Stimulated activated CD8-positive, alpha-beta memory T cell treated with anti-CD3 and anti-CD28 coated beads, Interleukin-7, amount 100 ng/mL, for 48 hours (primary cell): ENCODE data around the gene ZCCHC10.
"Not testable (repeated sequence)": the region's sequence is repeated elsewhere in the genome, so short reads cannot be mapped to it uniquely, and the experiment has no call there.

Experiments used
- DNase-seq, 2 donors: peaks; one replicate each; pipeline ENCODE4 v3.0.0-alpha.2; 2020; ENCODE audit warnings: low read depth in 1 of 2; ENCODE audit errors: extremely low read depth in 1 of 2

The ZCCHC10 gene

DNA sequence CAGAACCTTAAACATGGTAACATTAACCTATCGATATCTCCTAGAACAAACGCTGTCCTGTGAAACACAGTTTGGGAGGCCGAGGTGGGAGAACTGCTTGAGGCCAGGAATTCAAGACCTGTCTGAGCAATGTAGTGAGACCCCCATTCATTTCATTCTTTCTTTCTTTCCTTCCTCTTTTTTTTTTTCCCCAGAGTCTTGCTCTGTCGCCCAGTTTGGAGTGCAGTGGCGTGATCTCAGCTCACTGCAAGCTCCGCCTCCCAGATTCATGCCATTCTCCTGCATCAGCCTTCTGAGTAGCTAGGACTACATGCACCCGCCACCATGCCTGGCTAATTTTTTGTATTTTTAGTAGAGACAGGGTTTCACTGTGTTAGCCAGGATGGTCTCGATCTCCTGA lies 20.2 kb upstream of the ZCCHC10 start:
- not testable (repeated sequence) for DNase-seq

DNA sequence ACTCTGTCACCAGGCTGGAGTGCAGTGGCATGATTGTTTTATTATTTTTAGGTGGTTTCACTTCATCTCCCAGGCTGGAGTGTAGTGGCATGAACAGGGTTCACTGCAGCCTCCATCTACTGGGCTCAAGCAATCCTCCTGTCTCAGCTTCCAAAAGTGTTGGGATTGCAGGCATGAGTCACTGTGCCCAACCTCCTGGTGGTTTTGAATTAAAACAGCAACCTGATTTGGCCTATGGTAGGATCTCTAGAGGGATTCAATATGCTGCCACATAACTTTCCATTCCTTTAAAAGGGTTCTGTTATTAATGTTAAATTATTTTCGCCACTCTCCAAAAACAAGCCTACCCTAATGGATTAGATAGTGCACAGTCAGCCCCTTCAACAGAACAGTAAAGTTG lies 15.6 kb upstream of the ZCCHC10 start:
- no peak for DNase-seq

- no peak for DNase-seq
These were observed 14.9 kb upstream of the ZCCHC10 start for GRCh38 chr5:133041157-133041784.

DNA sequence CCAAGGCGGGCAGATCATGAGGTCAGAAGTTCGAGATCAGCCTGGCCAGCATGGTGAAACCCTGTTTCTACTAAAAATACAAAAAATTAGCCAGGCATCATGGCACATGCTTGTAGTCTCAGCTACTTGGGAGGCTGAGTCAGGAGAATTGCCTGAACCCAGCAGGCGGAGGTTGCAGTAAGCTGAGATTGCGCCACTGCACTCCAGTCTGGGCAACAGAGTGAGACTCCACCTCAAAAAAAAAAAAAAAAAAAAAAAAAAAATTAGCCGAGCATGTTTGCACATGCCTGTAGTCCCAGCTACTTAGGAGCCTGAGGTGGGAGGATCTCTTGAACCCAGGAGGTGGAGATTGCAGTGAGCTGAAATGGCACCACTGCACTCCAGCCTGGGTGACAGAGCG lies 10.3 kb upstream of the ZCCHC10 start:
- not testable (repeated sequence) for DNase-seq

DNA sequence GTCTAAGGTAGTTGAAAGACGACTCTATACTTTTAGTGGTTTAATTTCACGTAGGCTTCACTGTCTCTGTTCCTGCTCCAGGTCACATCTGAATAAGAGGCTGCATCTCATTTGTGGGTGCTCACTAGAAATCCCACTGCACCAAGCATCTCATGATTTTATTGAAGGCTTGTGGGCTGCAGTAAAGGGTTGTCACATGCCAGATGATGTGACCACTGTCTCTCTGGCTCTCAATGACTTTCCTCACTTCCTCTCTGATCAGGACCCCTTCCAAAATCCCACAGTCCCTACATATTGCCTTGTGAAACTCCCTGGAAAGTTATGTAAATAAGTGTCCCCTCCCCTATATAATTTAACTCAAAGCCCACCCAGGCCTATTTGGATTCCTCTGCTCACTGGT lies 8.9 kb upstream of the ZCCHC10 start:
- DNase-seq: no peak

- no peak for DNase-seq
These were observed 7.7 kb upstream of the ZCCHC10 start for GRCh38 chr5:133034064-133034463.

DNA sequence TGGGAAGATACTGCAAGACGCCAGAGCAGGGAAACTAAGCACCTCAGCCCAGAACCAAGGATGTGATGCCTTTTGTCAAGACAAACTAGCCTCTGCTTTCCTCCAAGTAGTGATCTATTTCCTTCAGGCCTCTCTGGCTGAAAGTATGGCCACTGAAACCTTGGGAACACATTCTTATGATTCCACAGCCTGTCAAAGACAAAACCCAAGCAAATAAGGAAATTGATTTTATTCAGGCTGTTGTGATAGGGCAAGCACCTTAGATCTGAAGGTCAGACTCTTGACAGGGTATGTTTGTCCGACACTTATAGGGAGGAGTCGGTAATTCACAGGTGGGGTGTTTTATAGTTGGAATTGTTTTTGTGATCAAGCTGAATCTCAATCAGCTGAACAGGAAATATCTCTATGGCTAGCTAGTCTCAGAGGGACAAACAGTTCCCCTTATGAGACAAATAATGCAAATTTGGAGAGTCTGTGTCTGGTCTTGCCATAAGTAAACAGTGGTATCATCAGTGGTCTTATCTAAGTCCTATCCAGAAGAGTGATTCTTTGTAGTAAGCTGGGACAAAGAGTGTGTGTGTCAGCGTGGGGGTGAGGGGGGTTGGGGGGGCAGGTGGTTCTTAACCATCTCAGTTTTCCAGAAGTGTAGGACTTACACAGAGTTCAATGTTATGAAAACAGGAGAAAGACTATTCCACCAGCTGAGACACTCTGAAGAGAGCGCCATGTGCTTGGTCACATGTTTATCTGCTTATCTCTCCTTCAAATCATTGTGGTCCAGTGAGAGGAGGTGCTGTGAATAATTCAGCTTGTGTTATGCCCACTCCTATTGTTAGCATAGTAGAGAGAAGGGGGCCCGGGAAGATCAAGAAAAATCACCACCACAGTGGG lies 6.7 kb upstream of the ZCCHC10 start:
- DNase-seq: no peak

- no peak for DNase-seq
These were observed 4.1 kb upstream of the ZCCHC10 start for GRCh38 chr5:133030343-133031005.

GRCh38 chr5:133029416-133029815 lies 3.1 kb upstream of the ZCCHC10 start:
- no peak for DNase-seq

DNA sequence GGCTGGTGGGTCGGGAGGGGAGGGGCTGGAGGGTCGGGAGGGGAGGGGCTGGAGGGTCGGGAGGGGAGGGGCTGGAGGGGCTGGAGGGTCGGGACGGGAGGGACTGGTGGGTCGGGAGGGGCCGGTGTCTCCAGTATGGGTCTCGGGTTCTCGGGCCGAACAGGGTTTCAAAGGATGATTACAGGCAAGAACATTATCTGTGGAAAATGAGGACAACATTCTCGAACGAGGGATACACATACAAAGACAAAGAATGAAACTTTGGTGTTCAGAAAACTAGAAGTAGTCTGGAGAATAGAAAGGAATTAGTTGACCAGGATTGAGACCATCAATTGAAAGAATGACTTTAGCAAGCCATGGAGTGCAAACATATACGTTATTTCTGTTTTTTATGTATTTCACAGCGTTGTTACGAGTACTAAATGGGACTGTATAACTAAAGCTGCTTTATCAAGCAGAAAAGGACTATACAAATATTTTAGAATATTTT lies 360 bp upstream of the ZCCHC10 start:
- no peak for DNase-seq

GRCh38 chr5:133019471-133019870 lies 6.9 kb downstream of the ZCCHC10 start:
- not testable (repeated sequence) for DNase-seq

DNA sequence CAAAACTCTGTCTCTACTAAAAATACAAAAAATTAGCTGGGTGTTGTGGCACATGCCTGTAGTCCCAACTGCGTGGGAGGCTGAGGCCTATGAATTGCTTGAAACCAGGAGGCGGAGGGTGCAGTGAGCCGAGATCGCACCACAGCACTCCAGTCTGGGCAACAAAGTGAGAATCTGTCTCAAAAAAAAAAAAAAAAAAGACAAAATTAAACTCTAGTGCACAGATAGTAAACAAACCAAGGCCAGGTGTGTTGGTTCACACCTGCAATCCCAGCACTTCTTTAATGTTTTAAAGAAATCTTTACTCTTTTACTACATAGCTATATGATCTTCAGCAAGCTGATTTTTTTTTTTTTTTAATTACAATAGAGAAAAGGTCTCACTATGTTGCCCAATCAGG lies 8.4 kb downstream of the ZCCHC10 start:
- no peak for DNase-seq

- DNase-seq: no peak
These were observed 10.9 kb downstream of the ZCCHC10 start for GRCh38 chr5:133015466-133015865.

GRCh38 chr5:133008455-133008854 lies 17.9 kb downstream of the ZCCHC10 start:
- not testable (repeated sequence) for DNase-seq

DNA sequence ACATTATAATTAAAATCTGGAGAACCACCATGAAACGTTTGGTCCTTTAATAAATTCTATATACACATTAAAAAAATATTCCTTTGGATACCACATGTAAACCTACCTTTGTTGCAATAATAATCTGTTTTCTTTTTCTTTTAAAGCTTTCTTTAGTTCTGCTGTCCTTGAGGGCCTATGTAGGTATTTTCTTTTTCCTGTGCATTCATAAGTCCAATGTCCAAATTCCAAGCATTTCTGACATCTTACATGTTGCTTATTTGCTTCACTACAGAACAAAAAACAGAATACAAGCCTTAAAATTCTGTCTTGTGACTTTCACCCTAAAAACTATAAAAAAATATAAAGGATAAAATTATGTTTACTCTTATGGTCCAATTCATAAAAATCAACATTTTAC lies 19.7 kb downstream of the ZCCHC10 start:
- no peak for DNase-seq

DNA sequence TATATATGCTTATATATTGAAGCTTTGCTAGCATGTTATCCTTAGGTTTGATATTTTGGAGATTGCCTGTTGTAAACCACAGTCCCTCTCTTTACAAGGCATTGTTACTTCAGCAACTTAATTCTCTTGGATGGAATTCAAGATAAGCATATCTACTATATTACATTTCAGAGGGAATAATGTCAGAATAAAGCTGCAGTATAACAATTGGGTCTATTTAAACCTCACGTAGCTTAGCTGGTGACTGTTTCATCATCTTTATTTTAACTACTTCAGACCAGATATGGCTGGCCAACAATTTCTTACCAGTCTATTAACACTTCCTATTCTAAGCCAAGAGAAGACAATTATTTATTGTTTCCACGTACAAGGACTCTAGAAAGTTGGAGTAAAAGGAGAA lies 27.1 kb downstream of the ZCCHC10 start:
- DNase-seq: no peak

DNA sequence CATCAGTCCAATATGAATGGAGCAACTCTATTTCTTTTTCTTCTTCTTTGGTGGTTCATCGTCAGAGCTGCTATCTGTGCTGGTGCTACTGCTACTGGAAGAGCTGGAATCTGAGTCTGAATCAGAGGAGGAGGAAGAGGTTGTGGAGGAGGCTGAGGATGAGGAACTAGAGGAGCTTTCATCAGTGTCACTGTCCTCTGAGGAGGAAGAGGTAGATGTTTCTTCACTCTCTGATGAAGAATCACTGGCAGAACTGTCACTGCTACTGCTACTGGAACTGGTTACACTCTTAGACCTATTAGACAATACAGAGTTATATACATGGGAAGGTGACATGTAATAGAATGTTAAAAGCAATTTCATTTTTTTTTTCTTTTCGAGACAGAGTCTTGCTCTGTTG lies 27.8 kb downstream of the ZCCHC10 start:
- DNase-seq: no peak

DNA sequence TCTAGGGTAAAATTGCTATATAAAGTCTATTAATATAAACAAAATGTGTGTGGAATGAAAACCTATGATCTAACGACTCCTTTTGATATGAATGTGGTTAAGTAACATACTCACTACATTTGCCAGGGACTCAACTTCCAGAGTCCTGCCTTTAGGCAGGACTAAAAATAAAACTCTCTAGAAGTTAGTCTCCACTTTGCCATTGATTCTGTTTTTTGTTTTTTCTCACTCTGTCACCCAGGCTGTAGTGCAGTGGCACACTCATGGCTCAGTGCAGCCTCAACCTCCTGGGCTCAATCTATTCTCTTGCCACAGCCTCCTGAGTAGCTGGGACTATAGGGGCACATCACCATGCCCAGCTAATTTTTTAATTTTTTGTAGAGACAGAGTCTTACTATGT lies 30.0 kb downstream of the ZCCHC10 start:
- no peak for DNase-seq

GRCh38 chr5:132987531-132988408 lies 38.6 kb downstream of the ZCCHC10 start:
- no peak for DNase-seq

DNA sequence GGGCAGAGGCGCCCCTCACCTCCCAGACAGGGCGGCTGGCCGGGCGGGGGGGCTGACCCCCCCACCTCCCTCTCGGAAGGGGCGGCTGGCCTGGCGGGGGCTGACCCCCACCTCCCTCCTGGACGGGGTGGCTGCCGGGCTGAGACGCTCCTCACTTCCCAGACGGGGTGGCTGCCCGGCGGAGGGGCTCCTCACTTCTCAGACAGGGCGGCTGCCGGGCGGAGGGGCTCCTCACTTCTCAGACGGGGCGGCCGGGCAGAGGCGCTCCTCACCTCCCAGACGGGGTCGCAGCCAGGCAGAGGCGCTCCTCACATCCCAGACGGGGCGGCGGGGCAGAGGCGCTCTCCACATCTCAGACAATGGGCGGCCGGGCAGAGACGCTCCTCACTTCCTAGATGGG lies 43.4 kb downstream of the ZCCHC10 start:
- not testable (repeated sequence) for DNase-seq

DNA sequence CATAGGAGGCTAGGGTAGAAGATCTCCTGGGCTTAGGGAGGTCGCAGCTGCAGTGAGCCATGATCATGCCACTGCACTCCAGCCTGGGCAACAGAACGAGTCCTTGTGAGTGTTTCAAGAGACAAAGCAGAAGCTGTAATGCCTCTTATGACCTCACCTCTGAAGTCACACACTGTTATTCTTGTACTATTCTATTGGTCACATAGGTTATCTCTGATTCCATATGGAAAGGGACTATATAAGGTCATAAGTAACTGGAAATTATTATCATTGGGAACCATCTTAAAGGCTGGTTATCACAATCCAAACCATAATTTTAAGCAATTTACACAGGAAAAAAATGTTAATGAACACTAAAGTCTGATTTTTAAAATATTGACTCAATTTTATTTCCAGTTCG lies 45.1 kb downstream of the ZCCHC10 start:
- DNase-seq: no peak
